ENCODE data around the gene SP9.

DNA sequence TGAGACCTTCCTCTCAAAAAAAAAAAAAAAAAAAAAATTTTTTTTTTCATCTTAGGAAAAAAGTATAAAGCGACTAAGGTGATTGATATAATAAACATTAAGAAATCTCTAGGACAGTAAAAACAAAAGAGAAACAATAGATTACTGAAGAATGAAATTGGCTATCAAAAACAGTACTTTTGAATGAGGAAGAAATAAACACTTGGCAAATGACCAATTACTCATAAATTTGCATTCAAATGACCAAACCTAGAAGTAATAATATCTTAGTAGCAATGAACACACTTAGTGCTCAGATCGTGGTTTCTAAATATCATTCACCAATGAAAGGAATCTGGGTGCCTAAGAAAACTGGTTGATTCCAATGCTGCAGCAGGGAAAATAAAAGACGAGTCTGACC lies 50.4 kb downstream of the SP9 start:
- no peak for TF ChIP-seq CTCF (IDR thresholded peaks at IDR 0.05; ENCODE audit: low read length)
- TF ChIP-seq EZH2 (IDR thresholded peaks at IDR 0.05; ENCODE audit: borderline replicate concordance, low read length): no peak
